ENCODE measurements around the gene ZNF709.
A peak's percentile ranks its signal among the peaks of the same experiment; 100 is the strongest.
"Not testable (repeated sequence)": the region's sequence is repeated elsewhere in the genome, so short reads cannot be mapped to it uniquely, and the experiment has no call there.

The ZNF709 gene

DNA sequence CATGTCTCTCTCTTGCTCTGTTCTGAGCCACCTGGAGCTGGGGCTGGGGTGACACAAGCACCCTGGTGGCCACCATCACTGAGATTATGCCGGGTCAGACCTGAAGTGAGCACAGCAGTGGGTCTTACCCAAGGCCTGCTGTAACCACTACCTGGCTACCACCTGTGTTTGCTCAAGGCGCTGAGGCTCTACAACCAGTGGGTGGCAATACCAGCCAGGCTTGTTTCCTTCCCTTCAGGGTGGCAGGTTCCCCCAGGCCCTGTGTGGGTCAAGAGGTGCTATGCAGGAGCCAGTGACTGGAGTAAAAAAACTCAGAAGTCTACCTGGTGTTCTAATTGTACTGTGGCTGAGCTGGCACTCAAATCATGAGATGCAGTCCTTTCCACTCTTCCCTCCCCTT lies 35.8 kb downstream of the ZNF709 start:
- DNase-seq: no peak

DNA sequence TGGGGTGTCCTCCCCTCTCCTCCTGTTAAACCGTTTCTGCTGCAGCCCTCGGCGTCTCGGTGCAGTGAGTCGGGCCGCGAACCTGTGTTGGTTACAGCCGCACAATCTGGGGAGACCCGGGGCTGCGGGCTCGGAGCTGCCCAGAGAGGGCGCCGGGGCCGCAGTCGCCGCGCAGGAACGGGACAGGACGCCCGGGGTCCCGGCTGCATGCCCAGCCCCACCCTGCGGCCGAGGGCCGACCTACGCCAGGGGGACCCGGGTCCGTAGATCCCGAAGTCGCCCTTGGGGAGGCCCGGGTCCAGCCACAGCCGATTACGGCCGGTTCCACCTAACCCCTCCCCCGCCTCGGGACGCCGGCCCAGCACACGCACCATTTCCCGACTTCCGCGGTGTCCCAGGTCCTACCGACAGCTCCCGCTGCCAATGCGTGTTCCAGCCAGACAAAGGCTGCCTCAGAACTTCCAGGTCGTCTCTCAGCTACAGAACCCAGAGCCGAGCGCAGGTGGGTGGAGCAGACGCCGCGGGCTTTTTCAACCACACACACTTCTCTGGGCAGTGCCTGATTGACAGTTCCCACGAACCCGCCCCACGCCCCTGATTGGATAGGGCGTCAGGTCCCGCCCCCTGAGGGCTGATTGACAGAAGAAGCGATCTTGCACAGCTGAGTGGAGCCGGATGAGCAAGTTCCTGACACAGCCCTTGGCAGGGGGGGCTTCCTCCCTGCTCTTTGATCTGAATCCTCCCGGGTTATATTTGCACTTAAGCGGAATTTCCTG lies 43.9 kb downstream of the ZNF709 start, which contains the start of gene ZNF443:
Gene ZNF443 (minus strand): TSS at position 481 of the 776 bp plus-strand sequence. CDS start 107 bp downstream, at position 374.
- DNase-seq: peak; percentile 99

DNA sequence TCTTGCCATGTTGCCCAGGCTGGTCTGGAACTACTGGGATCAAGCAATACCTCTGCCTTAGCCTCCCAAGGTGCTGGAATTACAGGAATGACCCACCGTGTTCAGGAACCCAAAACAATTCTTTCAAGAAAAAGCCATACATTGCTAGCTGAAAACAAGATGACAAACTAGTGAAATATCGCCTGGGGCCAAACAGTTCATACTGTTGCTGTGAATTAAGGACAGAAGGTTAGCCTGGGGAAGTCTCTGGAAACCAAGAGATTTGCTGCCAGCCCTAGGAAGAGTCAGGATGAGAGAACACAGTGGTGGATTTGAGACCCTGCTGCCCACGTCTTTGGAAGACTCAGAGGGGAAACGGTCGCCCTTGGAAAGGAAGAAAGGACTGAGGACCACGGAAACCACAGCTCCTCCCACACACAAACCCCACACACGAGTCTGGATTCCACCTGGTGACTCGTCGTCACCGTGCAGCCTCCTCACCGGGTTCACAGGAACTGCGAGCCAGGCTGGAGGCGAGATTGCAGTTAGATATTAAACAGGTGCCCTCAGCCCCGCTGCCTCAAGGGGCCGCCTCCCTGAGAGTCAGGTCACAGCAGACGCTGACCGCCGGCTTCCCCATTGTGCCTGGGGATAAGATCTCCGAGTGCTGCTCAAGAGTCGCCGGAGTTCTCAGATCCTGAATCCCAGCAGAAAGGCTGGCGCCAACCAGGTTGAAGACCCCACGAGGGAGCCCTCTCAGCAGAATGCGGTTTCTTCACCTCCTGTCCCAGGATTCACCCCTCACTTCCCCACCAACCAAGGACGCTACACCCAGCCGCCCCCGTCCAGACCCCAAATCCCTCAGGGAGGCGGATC lies 44.7 kb downstream of the ZNF709 start:
- DNase-seq: peak; percentile 39

DNA sequence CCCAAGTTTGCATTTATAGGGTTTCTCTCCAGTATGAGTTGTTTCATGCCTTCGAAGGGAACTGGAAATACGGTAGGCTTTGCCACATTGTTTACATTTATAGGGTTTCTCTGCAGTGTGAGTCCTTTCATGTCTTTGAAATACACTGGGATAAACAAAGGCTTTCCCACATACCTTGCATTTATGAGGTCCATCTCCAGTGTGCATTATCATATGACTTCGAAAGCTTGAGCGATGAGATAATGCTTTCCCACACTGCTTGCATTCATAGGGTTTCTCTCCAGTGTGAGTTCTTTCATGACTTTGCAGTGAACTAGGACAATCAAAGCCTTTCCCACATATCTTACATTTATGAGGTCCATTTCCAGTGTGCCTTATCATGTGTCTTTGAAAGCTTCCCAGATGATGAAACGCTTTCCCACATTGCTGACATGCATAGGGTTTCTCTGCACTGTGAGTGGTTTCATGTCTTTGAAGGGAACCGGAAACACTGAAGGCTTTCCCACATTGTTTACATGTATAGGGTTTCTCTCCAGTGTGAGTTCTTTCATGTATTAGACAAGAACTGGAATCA lies 53.8 kb downstream of the ZNF709 start:
- DNase-seq: not testable (repeated sequence)

DNA sequence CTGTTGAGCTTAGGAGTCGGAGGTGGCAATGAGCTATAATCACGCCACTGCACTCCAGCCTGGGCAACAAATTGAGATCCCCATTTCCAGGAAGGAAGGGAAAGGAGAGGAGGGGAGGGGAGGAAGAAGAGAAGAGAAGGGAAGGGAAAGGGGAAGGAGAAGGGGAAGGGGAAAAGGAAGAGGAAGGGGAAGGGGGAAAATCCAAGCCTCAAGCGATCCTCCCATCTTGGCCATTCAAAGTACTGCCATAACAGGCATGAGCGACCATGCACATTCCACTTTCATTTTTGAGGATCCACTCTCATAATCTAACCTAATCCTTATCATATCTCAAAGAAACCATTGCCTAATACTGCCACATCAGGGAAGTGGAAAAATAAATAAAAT lies 58.7 kb downstream of the ZNF709 start:
- DNase-seq: no peak

DNA sequence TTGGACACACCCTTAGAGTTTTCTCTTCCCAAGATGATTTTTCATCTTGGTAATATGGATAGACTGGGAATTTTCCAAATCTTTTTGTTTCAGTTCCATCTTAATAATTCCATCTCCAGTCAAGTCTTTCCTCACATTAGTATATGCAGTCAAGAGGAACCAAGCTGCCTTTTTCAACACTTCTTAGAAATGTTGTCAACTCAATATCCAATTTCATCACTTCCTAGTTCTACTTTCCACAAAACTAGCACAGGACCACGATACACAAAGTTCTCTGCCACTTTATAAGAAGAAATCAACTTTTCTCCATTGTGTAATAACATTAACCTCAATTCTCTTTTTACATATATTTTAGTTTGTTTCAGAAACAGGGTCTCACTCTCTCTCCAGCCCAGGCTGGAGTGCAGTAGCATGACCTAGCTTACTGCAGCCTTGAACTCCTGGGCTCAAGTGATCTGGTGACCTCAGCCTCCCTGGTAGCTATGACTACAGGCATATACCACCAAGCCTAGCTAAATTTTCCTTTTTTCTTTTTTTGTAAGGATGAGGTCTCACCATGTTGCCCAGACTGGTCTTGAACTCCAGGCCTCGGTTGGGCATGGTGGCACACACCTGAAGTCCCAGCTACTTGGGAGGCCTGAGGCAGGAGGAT lies 59.3 kb downstream of the ZNF709 start:
- peak; percentile 4 for DNase-seq

DNA sequence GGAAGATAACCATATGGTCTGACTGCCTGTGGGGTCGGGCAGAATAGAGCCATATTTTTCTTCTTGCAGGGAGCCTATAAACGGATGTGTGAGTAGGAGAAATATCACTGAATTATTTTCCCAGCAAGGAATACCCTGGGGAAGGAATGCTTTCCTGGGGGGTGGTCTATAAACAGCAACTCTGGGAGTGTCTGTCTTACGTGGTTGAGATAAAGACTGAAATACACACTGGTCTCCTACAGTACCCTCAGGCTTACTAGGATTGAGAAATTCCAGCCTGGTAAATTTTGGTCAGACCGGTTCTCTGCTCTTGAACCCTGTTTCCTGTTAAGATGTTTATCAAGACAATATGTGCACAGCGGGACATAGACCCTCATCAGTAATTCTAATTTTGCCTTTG lies 67.3 kb downstream of the ZNF709 start:
- DNase-seq: not testable (repeated sequence)

DNA sequence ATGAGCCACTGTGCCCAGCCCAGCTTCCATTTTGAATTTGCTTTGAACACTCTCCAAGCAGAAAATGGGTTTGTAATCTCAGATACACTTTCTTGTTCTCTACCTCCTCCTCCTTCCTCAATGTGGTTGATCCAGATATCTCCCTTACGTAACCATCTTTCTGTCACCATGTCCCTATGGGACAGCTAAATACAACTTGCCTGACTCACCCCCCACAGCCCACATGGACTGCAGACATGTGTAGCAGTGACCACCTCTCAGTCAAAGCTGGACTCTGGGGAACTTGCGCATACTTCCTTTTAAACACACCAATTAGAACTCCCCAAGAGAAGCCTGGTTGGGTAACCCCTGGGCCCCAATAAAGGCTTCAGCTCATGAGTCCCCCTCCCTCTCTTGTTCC lies 72.7 kb downstream of the ZNF709 start:
- DNase-seq: no peak
